SK-N-SH treated with all-trans-retinoic acid at 6 μM for 48 hours (cell line): Measurements from ENCODE around the gene SOS1.

ENCODE experiments used
- BACH2 ChIP-seq: fragments of 250-450 bp; sonication (Bioruptor Pico); IDR thresholded peaks from 2 replicates; pipeline ENCODE4 v1.9.0; 2021; ENCODE audit warnings: mild to moderate bottlenecking, borderline replicate concordance
- CREB5 ChIP-seq: fragments of 250-450 bp; sonication (Bioruptor Pico); IDR thresholded peaks from 2 replicates; pipeline ENCODE4 v1.5.1; 2020; ENCODE audit warnings: low read depth, mild to moderate bottlenecking, moderate library complexity
- PATZ1 ChIP-seq: fragments of 250-450 bp; sonication (Bioruptor Pico); IDR thresholded peaks from 2 replicates; pipeline ENCODE4 v1.8.0; 2020; ENCODE audit warnings: mild to moderate bottlenecking, moderate library complexity, borderline replicate concordance
- RARB ChIP-seq: fragments of 250-450 bp; sonication (Bioruptor Pico); IDR thresholded peaks from 2 replicates; pipeline ENCODE4 v1.8.0; 2021; ENCODE audit warnings: mild to moderate bottlenecking, moderate library complexity
- TCF4 ChIP-seq: fragments of 250-450 bp; sonication (Bioruptor Pico); IDR thresholded peaks from 2 replicates; pipeline ENCODE4 v1.8.0; 2021; ENCODE audit warnings: mild to moderate bottlenecking, moderate library complexity, borderline replicate concordance
- ZC3H10 ChIP-seq: fragments of 250-450 bp; sonication (Bioruptor Pico); IDR thresholded peaks from 2 replicates; pipeline ENCODE4 v1.5.1; 2021; ENCODE audit warnings: mild to moderate bottlenecking, moderate library complexity
- ZFP3 ChIP-seq: fragments of 250-450 bp; sonication (Bioruptor Pico); IDR thresholded peaks from 2 replicates; pipeline ENCODE4 v1.5.0; 2020; ENCODE audit warnings: mild to moderate bottlenecking, moderate library complexity
- ZNF565 ChIP-seq: fragments of 450-650 bp; formaldehyde crosslinking; conservative IDR thresholded peaks from 2 replicates; pipeline ENCODE4 v1.5.0; 2020; ENCODE audit warnings: low read depth, mild to moderate bottlenecking, moderate library complexity
- ZNF8 ChIP-seq: fragments of 450-650 bp; formaldehyde crosslinking; IDR thresholded peaks from 2 replicates; pipeline ENCODE4 v1.5.0; 2020; ENCODE audit warnings: mild to moderate bottlenecking, moderate library complexity

DNA sequence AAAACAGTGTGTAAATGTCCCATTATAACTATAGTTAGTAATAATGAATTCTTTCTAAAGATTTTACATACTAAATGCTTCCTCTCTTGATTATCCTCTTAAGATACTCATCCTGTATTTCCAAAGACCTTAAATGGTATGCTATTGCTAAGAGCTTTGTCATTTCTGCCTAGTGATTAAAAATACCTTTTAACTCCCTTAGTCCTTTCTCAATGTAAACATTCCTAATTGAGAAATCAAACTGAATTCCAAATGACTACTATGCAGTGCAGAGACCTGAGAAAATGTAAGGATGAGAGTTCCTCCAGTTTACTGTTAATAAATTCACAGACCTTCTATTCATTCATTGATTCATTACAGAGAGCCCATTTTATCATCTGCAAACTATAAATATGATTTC, 86.9 kb downstream of the SOS1 start:
- TF ChIP-seq ZNF8 (CRISPR knock-in tag), result no peak
- no peak for TF ChIP-seq BACH2
- TF ChIP-seq PATZ1 (CRISPR knock-in tag), result no peak
- TF ChIP-seq ZFP3 (CRISPR knock-in tag), result no peak
- no peak for TF ChIP-seq ZNF565 (CRISPR knock-in tag)
- TF ChIP-seq ZC3H10, result no peak
- no peak for TF ChIP-seq TCF4 (CRISPR knock-in tag)
- no peak for TF ChIP-seq RARB (CRISPR knock-in tag)
- TF ChIP-seq CREB5, result no peak
